Central memory CD4-positive, alpha-beta T cell (primary cell): ENCODE measurements around the gene GPR158.
"Not testable (repeated sequence)": the region's sequence is repeated elsewhere in the genome, so short reads cannot be mapped to it uniquely, and the experiment has no call there.

Experiments
- DNase-seq: peaks from one replicate; pipeline ENCODE4 v3.0.0; 2022
- total RNA-seq, 3 experiments: gene quantifications; one replicate each; lab custom pipeline; 2026; lab: John Stamatoyannopoulos, UW

Gene GPR158
- total RNA-seq: 0 reads per million in 3 experiments

GRCh38 chr10:25174461-25175230, at the start of gene GPR158:
GPR158 (plus strand) TSS chr10:25175001; CDS start chr10:25175421, 420 bp downstream.
- DNase-seq: peak; percentile 23

DNA sequence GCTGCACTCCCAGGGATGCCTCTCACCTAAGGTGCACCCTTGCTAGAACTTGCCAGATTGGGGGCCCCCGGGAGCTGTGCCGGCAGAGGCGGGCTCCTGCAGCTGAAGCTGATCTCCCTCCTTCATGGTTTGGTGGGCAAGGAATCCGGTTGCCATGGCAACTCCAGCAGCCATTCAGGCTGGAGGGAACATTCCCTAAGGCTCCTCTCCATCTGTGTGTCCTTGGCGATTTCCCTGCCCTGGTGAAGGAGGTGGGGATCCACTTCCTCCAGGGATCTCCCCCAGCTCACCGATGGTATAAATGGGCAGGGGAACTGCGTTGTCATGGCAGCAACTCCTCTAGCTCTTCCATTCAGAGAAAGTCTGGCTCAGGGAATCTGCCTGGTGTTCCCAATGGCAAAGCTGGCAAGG, 49.6 kb upstream of the GPR158 start:
- DNase-seq: no peak

DNA sequence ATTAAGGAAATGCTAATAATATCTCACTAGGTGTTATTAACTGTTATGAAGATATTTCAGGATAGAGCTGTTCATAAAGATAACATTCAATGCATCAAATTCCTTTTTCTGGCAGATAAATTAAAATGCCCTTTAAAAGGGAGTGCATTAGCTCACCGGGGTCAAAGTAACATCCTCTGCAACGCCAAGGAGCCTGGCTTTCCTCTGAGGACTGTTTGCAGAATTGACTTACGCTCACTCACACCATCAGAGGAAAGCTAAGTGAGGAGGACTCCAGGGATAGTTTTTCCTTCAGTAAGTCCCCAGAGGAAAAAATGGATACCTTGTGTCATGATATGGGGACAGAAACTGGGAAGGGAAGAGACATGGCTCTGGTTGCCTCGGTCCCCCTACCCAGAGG, 45.2 kb upstream of the GPR158 start:
- DNase-seq: no peak

GRCh38 chr10:25130906-25131305, 43.9 kb upstream of the GPR158 start:
- DNase-seq: no peak

DNA sequence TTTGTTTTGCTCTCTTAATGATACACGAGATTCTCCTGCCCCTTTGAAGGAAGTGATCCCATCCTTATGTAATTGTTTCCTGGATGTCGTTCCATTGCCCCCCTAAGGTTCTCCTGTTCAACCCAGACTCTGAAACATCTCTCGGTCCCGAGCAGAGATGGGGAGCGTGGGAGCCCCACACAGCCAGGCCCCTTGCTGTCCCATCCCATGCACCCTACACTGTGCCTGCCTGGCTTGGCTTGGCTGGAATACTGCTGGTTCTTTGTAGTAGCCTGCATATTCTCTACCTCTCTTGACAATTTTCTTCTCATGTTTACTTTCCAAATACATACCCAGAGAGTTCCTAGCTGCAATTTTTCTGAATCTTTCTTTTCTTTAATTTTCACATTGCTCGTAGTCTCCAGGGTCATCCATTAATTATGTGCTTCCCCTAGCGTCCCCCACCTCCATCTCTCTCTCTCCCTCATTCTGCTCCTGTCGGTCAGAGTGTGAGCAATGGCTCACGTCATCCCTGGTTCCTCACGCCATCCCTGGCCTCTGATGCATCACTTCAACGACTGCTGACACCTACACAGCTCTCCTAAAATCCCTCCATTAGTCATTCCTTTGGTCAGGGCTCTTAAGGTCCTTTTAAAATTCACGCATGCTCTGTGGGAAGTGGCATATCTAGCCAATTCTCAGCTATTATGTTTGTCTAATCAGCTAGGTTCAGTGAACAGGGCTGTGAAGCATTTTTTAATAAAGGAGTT, 32.5 kb upstream of the GPR158 start:
- no peak for DNase-seq

GRCh38 chr10:25157650-25158049, 17.2 kb upstream of the GPR158 start:
- no peak for DNase-seq

- DNase-seq: no peak
Observed at GRCh38 chr10:25159591-25159990, 15.2 kb upstream of the GPR158 start.

GRCh38 chr10:25162391-25162790, 12.4 kb upstream of the GPR158 start:
- no peak for DNase-seq

GRCh38 chr10:25163464-25163863, 11.3 kb upstream of the GPR158 start:
- not testable (repeated sequence) for DNase-seq

DNA sequence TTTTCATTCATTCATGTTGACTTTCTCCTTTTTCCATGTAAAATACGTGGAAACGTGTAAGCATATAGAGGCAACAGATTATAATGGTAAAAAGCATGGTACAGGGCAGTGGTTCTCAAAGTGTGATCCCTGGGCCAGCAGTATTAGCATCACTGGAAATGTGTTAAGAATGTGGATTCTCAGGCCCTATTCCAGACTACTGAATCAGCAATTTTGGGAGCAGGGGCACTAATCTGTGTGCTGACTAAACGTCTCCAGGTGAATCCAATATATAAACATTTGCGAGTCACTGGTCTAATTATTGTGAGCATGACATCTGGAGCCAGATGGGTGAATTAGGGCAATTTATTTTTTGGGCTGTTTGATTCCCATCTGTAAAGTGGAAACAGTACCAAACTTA, 5.1 kb upstream of the GPR158 start:
- DNase-seq: no peak

- no peak for DNase-seq
Observed at GRCh38 chr10:25170627-25171026, 4.2 kb upstream of the GPR158 start.

DNA sequence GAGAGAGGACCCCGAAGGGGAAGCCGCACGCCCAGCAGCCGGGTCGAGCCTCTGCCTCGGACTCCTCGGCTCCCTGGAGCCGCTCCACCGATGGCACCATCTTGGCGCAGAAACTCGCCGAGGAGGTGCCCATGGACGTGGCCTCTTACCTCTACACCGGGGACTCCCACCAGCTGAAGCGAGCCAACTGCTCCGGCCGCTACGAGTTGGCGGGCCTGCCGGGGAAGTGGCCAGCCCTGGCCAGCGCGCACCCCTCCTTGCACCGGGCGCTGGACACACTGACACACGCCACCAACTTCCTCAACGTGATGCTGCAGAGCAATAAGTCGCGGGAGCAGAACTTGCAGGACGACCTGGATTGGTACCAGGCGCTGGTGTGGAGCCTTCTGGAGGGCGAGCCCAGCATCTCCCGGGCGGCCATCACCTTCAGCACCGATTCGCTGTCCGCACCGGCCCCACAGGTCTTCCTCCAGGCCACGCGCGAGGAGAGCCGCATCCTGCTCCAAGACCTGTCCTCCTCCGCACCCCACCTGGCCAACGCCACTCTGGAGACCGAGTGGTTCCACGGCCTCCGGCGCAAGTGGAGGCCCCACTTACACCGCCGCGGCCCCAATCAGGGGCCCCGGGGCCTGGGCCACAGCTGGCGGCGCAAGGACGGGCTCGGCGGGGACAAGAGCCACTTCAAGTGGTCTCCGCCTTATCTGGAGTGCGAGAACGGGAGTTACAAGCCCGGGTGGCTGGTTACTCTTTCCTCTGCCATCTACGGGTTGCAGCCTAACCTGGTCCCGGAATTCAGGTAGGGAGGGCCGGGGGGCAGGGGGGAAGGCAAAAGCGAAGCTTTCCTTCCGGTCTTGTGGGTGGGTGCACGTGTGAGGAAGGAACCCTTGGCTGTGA, 973 bp downstream of the GPR158 start:
- no peak for DNase-seq

GRCh38 chr10:25176421-25176968, 1.7 kb downstream of the GPR158 start:
- DNase-seq: no peak

DNA sequence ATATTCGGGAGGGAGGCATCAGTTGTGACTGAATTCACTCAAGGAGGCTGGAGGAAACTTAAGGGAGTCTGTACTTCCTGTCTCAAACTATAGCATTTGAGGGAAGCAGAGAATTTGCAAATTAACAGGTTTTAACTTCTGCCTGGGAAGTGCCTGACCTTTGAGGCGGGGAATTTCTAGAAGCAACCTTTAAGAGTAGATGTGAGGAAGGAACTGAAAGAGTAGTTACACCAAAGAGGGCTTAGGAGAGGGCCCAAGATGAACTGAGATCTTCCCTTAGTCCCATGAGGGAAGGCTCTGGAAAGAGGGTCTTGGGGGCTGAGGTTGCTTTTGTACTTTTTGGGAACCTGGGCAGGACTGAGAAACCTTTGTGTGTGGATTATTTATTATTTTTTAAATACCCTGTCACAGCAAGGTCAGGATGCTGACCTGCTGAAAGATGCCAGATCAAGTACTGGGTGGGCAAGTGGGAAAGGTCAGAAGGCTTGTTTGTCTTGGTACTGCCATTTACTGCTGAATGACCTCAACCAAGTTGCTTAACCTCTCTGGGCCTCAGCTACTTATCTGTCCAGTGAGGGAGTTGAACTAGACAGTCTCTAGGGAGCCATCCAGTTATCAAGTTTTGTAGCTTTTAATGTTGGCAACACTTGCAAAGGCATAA, 2.4 kb downstream of the GPR158 start:
- DNase-seq: no peak

DNA sequence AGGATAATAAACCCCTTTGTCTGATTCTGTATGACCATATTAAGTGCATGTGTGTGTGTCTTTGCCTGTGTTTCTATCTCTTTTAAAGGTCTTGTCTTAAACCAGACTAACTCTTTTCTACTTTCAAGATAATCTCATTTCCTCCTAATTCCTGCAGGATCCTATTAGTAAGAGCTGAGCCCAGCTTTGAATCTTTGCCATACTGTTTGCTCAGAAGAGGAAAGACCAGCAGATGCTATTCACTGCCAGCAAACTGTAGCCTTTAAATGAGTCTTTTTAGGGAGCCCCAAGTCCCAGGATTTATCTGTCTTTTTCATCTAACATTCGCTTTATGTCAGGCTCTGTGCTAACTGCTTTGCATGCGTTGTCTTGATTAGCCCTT, 2.9 kb downstream of the GPR158 start:
- no peak for DNase-seq

DNA sequence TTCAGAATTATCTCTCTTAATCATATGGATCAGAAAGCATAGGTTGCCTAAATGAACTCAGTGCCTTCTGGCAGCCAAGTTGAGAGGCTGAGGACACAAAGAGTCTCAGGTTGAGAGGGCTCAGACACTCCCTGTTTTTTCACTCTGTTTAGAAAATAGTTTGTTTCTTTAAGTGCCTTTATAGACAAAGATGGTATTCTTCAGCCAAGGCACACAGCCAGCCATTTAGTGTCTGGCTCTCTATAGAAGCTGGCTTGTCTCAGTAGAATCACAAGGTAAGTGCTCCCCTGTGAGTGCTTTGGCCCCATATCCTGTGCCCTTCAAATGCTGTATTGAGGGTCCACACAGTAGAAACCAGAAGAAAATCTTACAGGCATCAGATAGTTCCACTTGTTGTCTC, 3.6 kb downstream of the GPR158 start:
- no peak for DNase-seq

GRCh38 chr10:25180801-25181200, 6.0 kb downstream of the GPR158 start:
- no peak for DNase-seq

GRCh38 chr10:25182636-25183035, 7.8 kb downstream of the GPR158 start:
- DNase-seq: no peak

- DNase-seq: no peak
Observed at GRCh38 chr10:25191162-25191895, 16.5 kb downstream of the GPR158 start.

- no peak for DNase-seq
Observed at GRCh38 chr10:25198151-25198550, 23.4 kb downstream of the GPR158 start.

DNA sequence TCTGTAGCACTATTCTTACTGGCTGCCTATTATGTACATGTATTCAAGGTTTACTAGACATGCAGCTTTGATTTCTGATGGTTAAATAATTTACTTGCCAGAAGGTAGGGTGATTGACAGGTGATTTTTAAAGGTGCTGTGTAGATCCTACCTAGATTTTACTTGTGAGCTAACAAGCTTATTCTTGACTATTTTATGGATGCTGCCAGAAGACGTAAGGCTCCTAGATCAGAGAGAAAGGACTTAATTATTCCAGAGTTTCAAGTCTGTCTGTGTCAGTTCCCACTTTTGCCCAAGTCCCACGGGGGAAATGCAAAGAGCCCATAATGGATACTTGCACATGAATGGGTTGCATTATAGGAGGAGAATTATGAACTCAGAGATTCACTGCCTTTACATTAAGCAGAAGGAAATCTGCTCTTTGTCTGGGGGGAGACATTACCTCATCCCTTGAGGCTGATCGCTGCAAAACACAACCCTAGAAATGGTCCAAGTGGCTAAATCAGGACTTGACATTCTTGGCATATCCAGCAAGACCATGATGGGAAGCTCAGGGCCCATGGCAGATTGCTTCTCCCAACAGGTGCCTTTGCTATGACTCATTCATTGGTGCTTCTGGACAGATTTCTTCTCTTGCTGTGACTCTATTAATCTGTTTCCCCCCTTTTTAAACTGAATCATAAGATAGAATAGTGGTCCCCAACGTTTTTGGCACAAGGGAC, 32.1 kb downstream of the GPR158 start:
- no peak for DNase-seq
